SH-SY5Y (cell line): ENCODE results near the gene HESX1.

Experiments
- GATA2 ChIP-seq: IDR thresholded peaks from 2 replicates; pipeline ENCODE4 v1.6.1; 2011; ENCODE audit warnings: mild to moderate bottlenecking, low read depth, low read length
- GATA3 ChIP-seq: IDR thresholded peaks from 2 replicates; pipeline ENCODE4 v1.6.1; 2011; ENCODE audit warnings: low read depth, mild to moderate bottlenecking, low read length, moderate library complexity

GRCh38 chr3:57163751-57164150, 36.0 kb downstream of the HESX1 start:
- TF ChIP-seq GATA3, result no peak
- no peak for TF ChIP-seq GATA2
